ENCODE results near the gene NUDT14.

The NUDT14 gene

GRCh38 chr14:105199093-105199492 is 18.0 kb upstream of the NUDT14 start:
- DNase-seq (ENCODE audit: low read depth) = no peak

- no peak for DNase-seq (ENCODE audit: low read depth)
These were observed 17.5 kb upstream of the NUDT14 start for GRCh38 chr14:105198588-105198987.

DNA sequence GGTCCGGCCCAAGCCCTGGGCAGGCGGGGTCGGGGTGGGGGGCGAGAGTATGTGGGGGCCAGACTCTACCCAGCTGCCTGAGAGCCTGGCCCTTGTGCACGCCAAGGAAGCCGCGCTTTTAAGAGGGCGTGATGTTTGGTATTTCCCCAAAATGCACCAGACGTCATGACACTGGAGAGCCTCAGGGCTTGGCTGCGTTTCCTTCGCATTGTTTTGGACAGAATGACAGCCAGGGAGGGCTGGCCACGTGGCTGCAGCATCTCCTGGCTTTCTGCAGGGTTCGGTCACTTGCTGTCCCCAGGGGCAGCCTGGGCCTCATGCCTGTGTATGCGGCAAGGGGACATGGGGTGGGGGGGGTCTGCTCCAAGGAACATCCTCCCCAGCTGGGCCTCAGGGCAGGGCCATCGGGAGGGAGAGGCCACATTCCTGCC is 16.1 kb upstream of the NUDT14 start:
- peak; percentile 70 for DNase-seq (ENCODE audit: low read depth)

- no peak for DNase-seq (ENCODE audit: low read depth)
These were observed 15.3 kb upstream of the NUDT14 start for GRCh38 chr14:105196265-105196960.

GRCh38 chr14:105195522-105196264 is 14.6 kb upstream of the NUDT14 start:
- DNase-seq (ENCODE audit: low read depth) = no peak

DNA sequence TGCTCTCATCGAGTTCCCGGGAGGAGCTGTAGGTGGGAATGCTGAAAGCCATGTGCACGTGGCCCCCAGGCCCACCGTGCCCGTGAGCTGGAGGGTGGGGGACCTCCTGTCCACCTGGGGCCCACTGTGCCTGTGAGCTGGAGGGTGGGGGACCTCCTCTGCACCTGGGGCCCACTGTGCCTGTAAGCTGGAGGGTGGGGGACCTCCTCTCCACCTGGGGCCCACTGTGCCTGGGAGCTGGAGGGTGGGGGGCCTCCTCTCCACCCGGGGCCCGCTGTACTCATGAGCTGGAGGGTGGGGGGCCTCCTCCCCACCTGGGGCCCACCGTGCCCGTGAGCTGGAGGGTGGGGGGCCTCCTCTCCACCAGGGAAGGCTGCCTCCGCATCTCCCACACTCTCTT is 13.9 kb upstream of the NUDT14 start:
- no peak for DNase-seq (ENCODE audit: low read depth)

GRCh38 chr14:105193916-105194782 is 13.0 kb upstream of the NUDT14 start:
- no peak for DNase-seq (ENCODE audit: low read depth)

GRCh38 chr14:105192866-105193731 is 12.0 kb upstream of the NUDT14 start:
- no peak for DNase-seq (ENCODE audit: low read depth)

DNA sequence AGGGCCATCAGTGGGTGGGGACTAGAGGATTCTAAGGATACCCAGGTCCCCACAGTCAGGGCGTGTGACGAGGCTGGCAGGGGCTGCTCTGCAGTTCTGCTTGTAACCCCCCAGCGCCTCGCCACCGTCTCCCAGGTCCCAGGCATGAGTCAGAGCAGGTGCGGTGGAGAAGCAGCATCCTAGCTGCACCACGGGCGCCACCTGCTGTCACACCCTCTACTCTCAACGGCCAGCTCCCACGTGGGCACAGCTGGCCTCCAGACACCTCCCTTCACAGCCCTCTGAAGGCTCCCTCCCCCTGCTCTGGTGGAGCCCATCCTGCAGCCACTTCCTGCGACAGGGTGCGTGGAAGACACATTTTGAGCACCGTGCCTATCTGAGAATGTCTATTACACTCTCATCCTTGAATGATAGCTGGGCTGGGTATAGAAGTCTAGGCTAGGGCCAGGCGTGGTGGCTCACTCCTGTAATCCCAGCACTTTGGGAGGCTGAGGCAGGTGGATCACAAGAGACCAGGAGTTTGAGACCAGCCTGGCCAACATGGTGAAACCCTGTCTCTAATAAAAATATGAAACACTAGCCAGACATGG is 6.9 kb upstream of the NUDT14 start:
- DNase-seq (ENCODE audit: low read depth) = no peak

GRCh38 chr14:105187116-105187515 is 6.0 kb upstream of the NUDT14 start:
- DNase-seq (ENCODE audit: low read depth) = no peak

- no peak for DNase-seq (ENCODE audit: low read depth)
These were observed 4.9 kb upstream of the NUDT14 start for GRCh38 chr14:105185973-105186372.

DNA sequence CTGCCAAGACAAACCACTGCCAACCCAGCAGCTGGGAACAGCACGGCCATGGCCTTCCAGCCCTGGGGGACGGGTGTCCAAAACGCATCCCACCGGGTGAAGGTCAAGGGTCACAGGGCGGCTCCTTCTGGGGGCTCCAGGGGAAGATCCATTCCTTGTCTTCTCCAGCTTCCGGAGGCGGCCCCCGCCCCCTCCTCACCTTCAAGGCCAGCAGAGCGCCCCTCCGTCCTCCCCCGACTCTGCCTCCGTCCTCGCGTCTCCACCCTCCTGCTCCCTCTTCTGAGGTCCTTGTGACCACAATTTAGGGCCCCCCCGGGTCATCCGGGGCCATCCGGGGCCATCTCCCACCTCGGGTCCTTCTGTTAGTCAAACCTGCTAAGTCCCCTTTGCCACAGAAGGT is 3.9 kb upstream of the NUDT14 start:
- no peak for DNase-seq (ENCODE audit: low read depth)

DNA sequence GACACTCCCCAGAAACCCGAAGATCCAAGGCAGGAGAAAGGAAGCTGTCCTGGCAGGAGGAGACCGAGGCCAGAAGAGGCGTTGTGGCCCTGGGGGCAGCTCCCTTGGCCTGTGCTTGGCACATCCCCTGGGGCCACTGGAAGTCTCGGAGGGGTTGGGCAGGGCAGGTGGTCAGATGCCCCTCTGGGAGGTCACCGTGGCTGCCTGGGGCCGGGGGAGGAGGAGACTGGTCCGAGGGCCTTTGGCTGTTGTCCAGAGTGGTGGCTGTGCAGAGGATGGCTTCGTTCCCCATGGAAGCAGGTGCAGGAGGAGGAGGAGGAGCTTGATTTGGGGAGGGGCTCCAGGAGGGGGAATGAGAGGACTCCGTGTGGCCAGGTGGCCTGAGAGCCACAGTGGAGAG is 3.3 kb upstream of the NUDT14 start:
- DNase-seq (ENCODE audit: low read depth) = no peak

- DNase-seq (ENCODE audit: low read depth) = no peak
These were observed 1.3 kb upstream of the NUDT14 start for GRCh38 chr14:105182296-105183020.

DNA sequence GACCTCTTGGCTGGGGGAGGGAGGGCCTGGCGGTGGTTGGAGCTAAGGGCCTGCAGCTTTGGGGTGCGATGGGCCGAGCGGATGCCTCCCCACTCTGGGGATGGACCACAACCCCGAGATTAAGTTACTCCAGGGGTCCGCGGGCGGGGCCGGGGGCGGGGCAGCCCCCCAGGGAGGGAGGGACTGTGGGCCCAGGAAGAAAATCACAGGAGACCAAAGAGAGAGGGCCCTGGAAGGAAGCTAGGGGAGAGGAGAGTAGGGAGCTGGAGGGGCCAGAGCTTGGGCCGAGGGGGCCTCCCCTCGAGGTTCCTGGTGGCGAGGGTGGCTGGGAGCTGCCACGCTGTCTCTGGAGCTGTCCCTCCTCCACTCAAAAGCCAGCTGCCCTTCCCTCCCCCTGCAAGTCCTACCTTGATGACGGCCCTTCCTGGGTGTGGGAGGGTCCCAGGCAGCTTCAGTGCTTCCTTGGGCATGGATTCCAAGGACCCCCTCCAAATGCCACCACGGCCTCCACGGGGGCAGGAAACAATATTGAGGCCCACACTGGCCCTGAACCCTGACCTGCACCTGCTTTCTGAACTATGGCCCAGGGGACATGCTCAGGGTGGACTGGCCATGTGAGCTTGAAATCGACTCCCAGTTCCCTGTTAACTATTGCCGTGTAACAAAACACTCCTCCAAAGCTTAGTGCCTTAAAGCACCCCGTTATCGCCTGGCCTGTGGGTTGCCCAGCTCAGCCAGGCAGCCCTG is 610 bp upstream of the NUDT14 start:
- DNase-seq (ENCODE audit: low read depth) = no peak

DNA sequence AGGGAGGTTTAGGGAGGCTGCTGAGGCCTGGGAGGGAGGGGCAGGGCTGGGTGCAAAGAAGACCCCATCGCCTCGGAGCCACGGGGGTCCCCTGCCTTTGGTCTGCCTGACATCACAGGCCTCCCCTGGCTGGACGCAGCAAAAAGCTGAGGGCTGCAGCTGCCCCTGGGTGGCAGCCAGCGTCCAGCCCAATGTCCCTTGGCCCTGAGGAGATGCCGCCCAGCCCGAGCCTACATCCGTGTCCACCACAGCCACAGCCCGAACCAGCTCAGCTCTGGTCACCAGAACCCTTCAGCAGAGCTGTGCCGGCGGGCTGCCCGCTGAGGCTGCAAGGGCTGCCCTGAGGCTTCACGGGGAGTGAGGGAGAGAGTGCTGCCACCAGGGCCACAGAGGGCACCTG is 1.9 kb downstream of the NUDT14 start:
- no peak for DNase-seq (ENCODE audit: low read depth)

GRCh38 chr14:105178868-105179140 is 2.3 kb downstream of the NUDT14 start:
- DNase-seq (ENCODE audit: low read depth) = no peak

- no peak for DNase-seq (ENCODE audit: low read depth)
These were observed 2.8 kb downstream of the NUDT14 start for GRCh38 chr14:105178069-105178867.

GRCh38 chr14:105177082-105177481 is 4.0 kb downstream of the NUDT14 start:
- no peak for DNase-seq (ENCODE audit: low read depth)

Data from fibroblast of gingiva (primary cell).